Liver (tissue), 9 donors: ENCODE measurements around the gene THBS1. TPM values are rescaled to one million over a fixed set of nuclear protein-coding genes. Genes with fewer than 3 reads are reported as not detected.
A peak's percentile ranks its signal among the peaks of the same experiment; 100 is the strongest.

ENCODE experiments used
- DNase-seq: peaks from one replicate; pipeline ENCODE4 v3.0.0-alpha.2; 2017; ENCODE audit warnings: low spot score
- H3K27ac ChIP-seq, 2 donors: one replicate each; pipeline ENCODE4 v1.7.0; 2013; ENCODE audit warnings: inconsistent platforms in 2 of 2, low read length in 2 of 2, control low read depth in 1 of 2, low read depth in 1 of 2, mild to moderate bottlenecking in 1 of 2
- H3K27me3 ChIP-seq, 4 donors: one replicate each; pipeline versions ENCODE4 v1.6.1 to v1.7.0; 2013; ENCODE audit warnings: low read length in 3 of 4, inconsistent platforms in 1 of 4, mild to moderate bottlenecking in 1 of 4, moderate library complexity in 1 of 4; ENCODE audit not compliant: control insufficient read depth in 4 of 4, insufficient read depth in 4 of 4
- H3K36me3 ChIP-seq, 4 donors: one replicate each; pipeline versions ENCODE4 v1.6.1 to v1.7.0; 2013; ENCODE audit warnings: low read length in 3 of 4, mild to moderate bottlenecking in 3 of 4, low read depth in 1 of 4, moderate library complexity in 1 of 4; ENCODE audit not compliant: control insufficient read depth in 4 of 4, insufficient read depth in 3 of 4
- H3K4me1 ChIP-seq, 4 donors: one replicate each; pipeline versions ENCODE4 v1.6.1 to v1.7.0; 2013; ENCODE audit warnings: low read length in 3 of 4, mild to moderate bottlenecking in 3 of 4, moderate library complexity in 1 of 4; ENCODE audit not compliant: control insufficient read depth in 4 of 4, insufficient read depth in 4 of 4
- H3K4me3 ChIP-seq, 3 donors: one replicate each; pipeline versions ENCODE4 v1.6.1 to v1.7.0; 2013; ENCODE audit warnings: low read length in 3 of 3, control low read depth in 1 of 3, low read depth in 1 of 3, mild to moderate bottlenecking in 1 of 3
- H3K9ac ChIP-seq, 2 donors: one replicate each; pipeline ENCODE4 v1.7.0; 2013; ENCODE audit warnings: low read length in 2 of 2, mild to moderate bottlenecking in 2 of 2, moderate library complexity in 2 of 2, control low read depth in 1 of 2, low read depth in 1 of 2
- H3K9me3 ChIP-seq, 4 donors: one replicate each; pipeline versions ENCODE4 v1.6.1 to v1.7.0; 2013; ENCODE audit warnings: low read length in 3 of 4; ENCODE audit not compliant: control insufficient read depth in 4 of 4
- EGR1 ChIP-seq, 2 donors: IDR thresholded peaks; 2 replicates each; pipeline ENCODE4 v1.6.1; 2016 to 2018; ENCODE audit warnings: antibody characterized with exemption in 2 of 2, low read depth in 2 of 2
- FOXA1 ChIP-seq: IDR thresholded peaks from 2 replicates; pipeline ENCODE4 v1.6.1; 2016; ENCODE audit warnings: antibody characterized with exemption
- FOXA2 ChIP-seq: IDR thresholded peaks from 2 replicates; pipeline ENCODE4 v1.6.1; 2016; ENCODE audit warnings: antibody characterized with exemption
- GABPA ChIP-seq, 2 donors: IDR thresholded peaks in 1 of 2; conservative IDR thresholded peaks in 1 of 2; 2 replicates each; pipeline ENCODE4 v1.6.1; 2016; ENCODE audit warnings: antibody characterized with exemption in 2 of 2, mild to moderate bottlenecking in 1 of 2, moderate library complexity in 1 of 2
- HNF4A ChIP-seq, 2 donors: conservative IDR thresholded peaks; 2 replicates each; pipeline ENCODE4 v1.6.1; 2016; ENCODE audit warnings: antibody characterized with exemption in 2 of 2, mild to moderate bottlenecking in 2 of 2
- HNF4G ChIP-seq: IDR thresholded peaks from 2 replicates; pipeline ENCODE4 v1.6.1; 2016; ENCODE audit warnings: antibody characterized with exemption
- JUND ChIP-seq, 2 donors: IDR thresholded peaks; 2 replicates each; pipeline ENCODE4 v1.6.1; 2016; ENCODE audit warnings: antibody characterized with exemption in 2 of 2
- NR2F2 ChIP-seq: IDR thresholded peaks from 2 replicates; pipeline ENCODE4 v1.6.1; 2016; ENCODE audit warnings: antibody characterized with exemption
- RAD21 ChIP-seq, 2 donors: IDR thresholded peaks; 2 replicates each; pipeline ENCODE4 v1.6.1; 2016; ENCODE audit warnings: antibody characterized with exemption in 2 of 2, mild to moderate bottlenecking in 2 of 2
- RXRA ChIP-seq, 2 donors: IDR thresholded peaks; 2 replicates each; pipeline ENCODE4 v1.6.1; 2017 to 2018; ENCODE audit warnings: antibody characterized with exemption in 2 of 2, mild to moderate bottlenecking in 1 of 2
- SP1 ChIP-seq: IDR thresholded peaks from 2 replicates; pipeline ENCODE4 v1.6.1; 2018; ENCODE audit warnings: antibody characterized with exemption, mild to moderate bottlenecking
- TAF1 ChIP-seq: conservative IDR thresholded peaks from 2 replicates; pipeline ENCODE4 v1.6.1; 2016; ENCODE audit warnings: antibody characterized with exemption, mild to moderate bottlenecking
- YY1 ChIP-seq: IDR thresholded peaks from 2 replicates; pipeline ENCODE4 v1.6.1; 2016; ENCODE audit warnings: antibody characterized with exemption, mild to moderate bottlenecking
- WGBS: extraction: QIAGEN DNeasy Blood & Tissue Kit; methylation state at CpG from one replicate; pipeline ENCODE4 v1.1.7; 2013; 5-methylcytosine and 5-hydroxymethylcytosine counted together
- polyA plus RNA-seq, 2 donors: library from polyadenylated mRNA; stranded (reverse) in 1 of 2; unstranded in 1 of 2; fragments of 200-250 nt in 1 of 2; fragments of >200 nt in 1 of 2; fragmentation: Nextera tagmentation in 1 of 2; extraction: Ambion mirVana in 1 of 2; gene quantifications; one replicate each; pipeline versions ENCODE4 v1.2.1 to v1.2.3, GENCODE V29; 2013 to 2015
- total RNA-seq, 2 donors: library from RNA; depleted of rRNA; stranded (reverse); fragments of >200 nt; gene quantifications; one replicate each; pipeline ENCODE4 v1.2.3, GENCODE V29; 2014
- TF ChIP-seq, protein P1 (sequence below): IDR thresholded peaks from 2 replicates; pipeline ENCODE4 v1.6.1; 2016; ENCODE audit warnings: antibody characterized with exemption, mild to moderate bottlenecking
- TF ChIP-seq, protein P2 (sequence below): IDR thresholded peaks from 2 replicates; pipeline ENCODE4 v1.6.1; 2016; ENCODE audit warnings: antibody characterized with exemption
- TF ChIP-seq, protein P3 (sequence below): IDR thresholded peaks from 2 replicates; pipeline ENCODE4 v1.6.1; 2016; ENCODE audit warnings: antibody characterized with exemption
- TF ChIP-seq, protein P4 (sequence below): fragments of 150-350 bp; IDR thresholded peaks from 2 replicates; pipeline ENCODE4 v1.5.1; 2017; ENCODE audit warnings: improper control_type of control experiment, low read depth, low read length; ENCODE audit not compliant: missing input control
- TF ChIP-seq, protein P5 (sequence below): IDR thresholded peaks from 2 replicates; pipeline ENCODE4 v1.6.1; 2016; ENCODE audit warnings: antibody characterized with exemption
- donor health status: healthy.
- donor health status: healthy.
- donor health status: healthy.
- donor health status: healthy.
- donor health status: healthy.

THBS1 gene
- total RNA-seq (10 to 100 TPM; 36.2 to 73.6 TPM), polyA plus RNA-seq (1 to 10 TPM; 8.9 to 9.0 TPM)

DNA sequence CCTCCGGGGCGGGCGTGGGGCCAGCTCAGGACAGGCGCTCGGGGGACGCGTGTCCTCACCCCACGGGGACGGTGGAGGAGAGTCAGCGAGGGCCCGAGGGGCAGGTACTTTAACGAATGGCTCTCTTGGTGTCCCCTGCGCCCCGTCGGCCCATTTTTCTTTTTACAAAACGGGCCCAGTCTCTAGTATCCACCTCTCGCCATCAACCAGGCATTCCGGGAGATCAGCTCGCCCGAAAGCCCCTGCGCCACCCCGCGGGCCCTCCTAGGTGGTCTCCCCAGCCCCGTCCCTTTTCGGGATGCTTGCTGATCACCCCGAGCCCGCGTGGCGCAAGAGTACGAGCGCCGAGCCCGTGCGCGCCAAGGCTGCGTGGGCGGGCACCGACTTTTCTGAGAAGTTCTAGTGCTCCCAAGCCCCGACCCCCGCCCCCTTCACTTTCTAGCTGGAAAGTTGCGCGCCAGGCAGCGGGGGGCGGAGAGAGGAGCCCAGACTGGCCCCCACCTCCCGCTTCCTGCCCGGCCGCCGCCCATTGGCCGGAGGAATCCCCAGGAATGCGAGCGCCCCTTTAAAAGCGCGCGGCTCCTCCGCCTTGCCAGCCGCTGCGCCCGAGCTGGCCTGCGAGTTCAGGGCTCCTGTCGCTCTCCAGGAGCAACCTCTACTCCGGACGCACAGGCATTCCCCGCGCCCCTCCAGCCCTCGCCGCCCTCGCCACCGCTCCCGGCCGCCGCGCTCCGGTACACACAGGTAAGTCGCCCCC, at the start of gene THBS1:
Gene THBS1, plus strand, starts transcription at position 595 of the 757 bp plus-strand sequence. CDS start 779 bp downstream, outside the sequence.
- peaks cover 4 to 47% (median 20%) of the 10 kb centered on the region in 4 donors for H3K4me1 ChIP-seq
- H3K27ac ChIP-seq, result peak within 1 kb of the TSS; percentile 59 to 78
- H3K36me3 ChIP-seq, result peaks cover 0 to 24% (median 11%) of the 10 kb centered on the region in 4 donors
- H3K9me3 ChIP-seq, result no peaks in the 10 kb centered on the region
- peak within 1 kb of the TSS; percentile 46 to 85 (median 64) for H3K4me3 ChIP-seq
- peak; percentile 51 for DNase-seq
- TF ChIP-seq TAF1, result peak; percentile 66
- TF ChIP-seq FOXA2, result no peak
- no peak for TF ChIP-seq YY1
- no peak for TF ChIP-seq NR2F2
- TF ChIP-seq EGR1 (IDR thresholded peaks at IDR 0.05; ENCODE audit: low read depth in 2 of 2), result peak; percentile 47 to 60
- TF ChIP-seq RAD21 (IDR thresholded peaks at IDR 0.05), result no peak
- peak; percentile 35 for TF ChIP-seq SP1
- TF ChIP-seq, protein P1, sequence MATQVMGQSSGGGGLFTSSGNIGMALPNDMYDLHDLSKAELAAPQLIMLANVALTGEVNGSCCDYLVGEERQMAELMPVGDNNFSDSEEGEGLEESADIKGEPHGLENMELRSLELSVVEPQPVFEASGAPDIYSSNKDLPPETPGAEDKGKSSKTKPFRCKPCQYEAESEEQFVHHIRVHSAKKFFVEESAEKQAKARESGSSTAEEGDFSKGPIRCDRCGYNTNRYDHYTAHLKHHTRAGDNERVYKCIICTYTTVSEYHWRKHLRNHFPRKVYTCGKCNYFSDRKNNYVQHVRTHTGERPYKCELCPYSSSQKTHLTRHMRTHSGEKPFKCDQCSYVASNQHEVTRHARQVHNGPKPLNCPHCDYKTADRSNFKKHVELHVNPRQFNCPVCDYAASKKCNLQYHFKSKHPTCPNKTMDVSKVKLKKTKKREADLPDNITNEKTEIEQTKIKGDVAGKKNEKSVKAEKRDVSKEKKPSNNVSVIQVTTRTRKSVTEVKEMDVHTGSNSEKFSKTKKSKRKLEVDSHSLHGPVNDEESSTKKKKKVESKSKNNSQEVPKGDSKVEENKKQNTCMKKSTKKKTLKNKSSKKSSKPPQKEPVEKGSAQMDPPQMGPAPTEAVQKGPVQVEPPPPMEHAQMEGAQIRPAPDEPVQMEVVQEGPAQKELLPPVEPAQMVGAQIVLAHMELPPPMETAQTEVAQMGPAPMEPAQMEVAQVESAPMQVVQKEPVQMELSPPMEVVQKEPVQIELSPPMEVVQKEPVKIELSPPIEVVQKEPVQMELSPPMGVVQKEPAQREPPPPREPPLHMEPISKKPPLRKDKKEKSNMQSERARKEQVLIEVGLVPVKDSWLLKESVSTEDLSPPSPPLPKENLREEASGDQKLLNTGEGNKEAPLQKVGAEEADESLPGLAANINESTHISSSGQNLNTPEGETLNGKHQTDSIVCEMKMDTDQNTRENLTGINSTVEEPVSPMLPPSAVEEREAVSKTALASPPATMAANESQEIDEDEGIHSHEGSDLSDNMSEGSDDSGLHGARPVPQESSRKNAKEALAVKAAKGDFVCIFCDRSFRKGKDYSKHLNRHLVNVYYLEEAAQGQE, result peak; percentile 39
- peaks cover 0 to 2% (median 0%) of the 10 kb centered on the region in 4 donors for H3K27me3 ChIP-seq
- WGBS, result 1% methylated on average over 74 of the region's 74 CpGs
- peak within 1 kb of the TSS; percentile 36 to 71 for H3K9ac ChIP-seq

DNA sequence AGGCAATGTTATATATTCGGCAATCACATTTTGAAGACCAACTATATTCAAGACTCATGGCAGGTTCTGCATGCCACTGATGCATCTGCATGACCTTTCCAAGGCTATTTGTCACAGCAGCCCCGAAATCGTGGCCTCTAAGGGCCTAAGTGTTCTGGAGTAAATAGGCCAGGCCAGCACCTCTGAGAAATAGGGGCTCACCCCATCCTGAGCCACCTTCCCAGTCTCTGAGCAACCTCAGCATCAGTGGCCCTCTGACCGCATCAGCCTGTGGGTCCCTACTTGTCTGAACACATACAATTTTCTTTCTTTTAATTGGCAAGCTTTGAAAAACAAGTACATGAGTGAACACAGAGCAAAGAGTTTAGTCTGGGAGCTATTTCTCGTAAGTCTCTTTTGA, 45.9 kb upstream of the THBS1 start:
- Histone ChIP-seq H3K27ac (no peak overlapping the region), H3K27me3 (no peaks in the 10 kb centered on the region), H3K36me3 (no peaks in the 10 kb centered on the region), H3K9me3 (no peaks in the 10 kb centered on the region), H3K4me3 (no peak overlapping the region), H3K4me1 (no peaks in the 10 kb centered on the region), H3K9ac (no peak overlapping the region)
- TF ChIP-seq, protein P2, sequence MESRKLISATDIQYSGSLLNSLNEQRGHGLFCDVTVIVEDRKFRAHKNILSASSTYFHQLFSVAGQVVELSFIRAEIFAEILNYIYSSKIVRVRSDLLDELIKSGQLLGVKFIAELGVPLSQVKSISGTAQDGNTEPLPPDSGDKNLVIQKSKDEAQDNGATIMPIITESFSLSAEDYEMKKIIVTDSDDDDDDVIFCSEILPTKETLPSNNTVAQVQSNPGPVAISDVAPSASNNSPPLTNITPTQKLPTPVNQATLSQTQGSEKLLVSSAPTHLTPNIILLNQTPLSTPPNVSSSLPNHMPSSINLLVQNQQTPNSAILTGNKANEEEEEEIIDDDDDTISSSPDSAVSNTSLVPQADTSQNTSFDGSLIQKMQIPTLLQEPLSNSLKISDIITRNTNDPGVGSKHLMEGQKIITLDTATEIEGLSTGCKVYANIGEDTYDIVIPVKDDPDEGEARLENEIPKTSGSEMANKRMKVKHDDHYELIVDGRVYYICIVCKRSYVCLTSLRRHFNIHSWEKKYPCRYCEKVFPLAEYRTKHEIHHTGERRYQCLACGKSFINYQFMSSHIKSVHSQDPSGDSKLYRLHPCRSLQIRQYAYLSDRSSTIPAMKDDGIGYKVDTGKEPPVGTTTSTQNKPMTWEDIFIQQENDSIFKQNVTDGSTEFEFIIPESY, result no peak
- TF ChIP-seq, protein P3, sequence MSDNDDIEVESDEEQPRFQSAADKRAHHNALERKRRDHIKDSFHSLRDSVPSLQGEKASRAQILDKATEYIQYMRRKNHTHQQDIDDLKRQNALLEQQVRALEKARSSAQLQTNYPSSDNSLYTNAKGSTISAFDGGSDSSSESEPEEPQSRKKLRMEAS, result no peak
- TF ChIP-seq TAF1 (no peak), RAD21 (IDR thresholded peaks at IDR 0.05) (no peak), FOXA1 (no peak), EGR1 (IDR thresholded peaks at IDR 0.05; ENCODE audit: low read depth in 2 of 2) (no peak), RXRA (IDR thresholded peaks at IDR 0.05) (no peak), HNF4G (no peak), NR2F2 (no peak), HNF4A (conservative IDR thresholded peaks at IDR 0.05) (no peak), YY1 (no peak), GABPA (IDR thresholded peaks at IDR 0.05 in 1 of 2, conservative IDR thresholded peaks at IDR 0.05 in 1 of 2) (no peak), JUND (IDR thresholded peaks at IDR 0.05) (no peak), FOXA2 (no peak)
- TF ChIP-seq, protein P4, sequence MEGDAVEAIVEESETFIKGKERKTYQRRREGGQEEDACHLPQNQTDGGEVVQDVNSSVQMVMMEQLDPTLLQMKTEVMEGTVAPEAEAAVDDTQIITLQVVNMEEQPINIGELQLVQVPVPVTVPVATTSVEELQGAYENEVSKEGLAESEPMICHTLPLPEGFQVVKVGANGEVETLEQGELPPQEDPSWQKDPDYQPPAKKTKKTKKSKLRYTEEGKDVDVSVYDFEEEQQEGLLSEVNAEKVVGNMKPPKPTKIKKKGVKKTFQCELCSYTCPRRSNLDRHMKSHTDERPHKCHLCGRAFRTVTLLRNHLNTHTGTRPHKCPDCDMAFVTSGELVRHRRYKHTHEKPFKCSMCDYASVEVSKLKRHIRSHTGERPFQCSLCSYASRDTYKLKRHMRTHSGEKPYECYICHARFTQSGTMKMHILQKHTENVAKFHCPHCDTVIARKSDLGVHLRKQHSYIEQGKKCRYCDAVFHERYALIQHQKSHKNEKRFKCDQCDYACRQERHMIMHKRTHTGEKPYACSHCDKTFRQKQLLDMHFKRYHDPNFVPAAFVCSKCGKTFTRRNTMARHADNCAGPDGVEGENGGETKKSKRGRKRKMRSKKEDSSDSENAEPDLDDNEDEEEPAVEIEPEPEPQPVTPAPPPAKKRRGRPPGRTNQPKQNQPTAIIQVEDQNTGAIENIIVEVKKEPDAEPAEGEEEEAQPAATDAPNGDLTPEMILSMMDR, result no peak
- TF ChIP-seq, protein P1, result no peak
- TF ChIP-seq, protein P5, sequence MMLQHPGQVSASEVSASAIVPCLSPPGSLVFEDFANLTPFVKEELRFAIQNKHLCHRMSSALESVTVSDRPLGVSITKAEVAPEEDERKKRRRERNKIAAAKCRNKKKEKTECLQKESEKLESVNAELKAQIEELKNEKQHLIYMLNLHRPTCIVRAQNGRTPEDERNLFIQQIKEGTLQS, result no peak
- DNase-seq, result no peak
- WGBS, result 91% methylated on average over 5 of the region's 5 CpGs
